CD4-positive, alpha-beta T cell treated with Interleukin-6 for 4 hours (primary cell): Measurements from ENCODE around the gene SUSD1.

Experiments used
- DNase-seq: peaks from one replicate; pipeline ENCODE4 v3.0.0-alpha.2; 2020; ENCODE audit warnings: mixed read lengths

The SUSD1 gene

GRCh38 chr9:112064871-112065270 lies 110.2 kb downstream of the SUSD1 start:
- DNase-seq: no peak

GRCh38 chr9:112063586-112063985 lies 111.5 kb downstream of the SUSD1 start:
- no peak for DNase-seq

GRCh38 chr9:112063151-112063550 lies 111.9 kb downstream of the SUSD1 start:
- DNase-seq: no peak

- DNase-seq: peak; percentile 39
Observed at GRCh38 chr9:112061152-112061740, 113.9 kb downstream of the SUSD1 start.

- DNase-seq: no peak
Observed at GRCh38 chr9:112059966-112060320, 115.2 kb downstream of the SUSD1 start.

GRCh38 chr9:112059145-112059965 lies 115.7 kb downstream of the SUSD1 start:
- no peak for DNase-seq

GRCh38 chr9:112056996-112057395 lies 118.1 kb downstream of the SUSD1 start:
- no peak for DNase-seq

GRCh38 chr9:112054916-112055315 lies 120.2 kb downstream of the SUSD1 start:
- DNase-seq: no peak

- DNase-seq: no peak
Observed at GRCh38 chr9:112051812-112052211, 123.3 kb downstream of the SUSD1 start.

- DNase-seq: no peak
Observed at GRCh38 chr9:112050544-112051475, 124.3 kb downstream of the SUSD1 start.

GRCh38 chr9:112049811-112050516 lies 125.1 kb downstream of the SUSD1 start:
- no peak for DNase-seq

GRCh38 chr9:112048924-112049691 lies 126.0 kb downstream of the SUSD1 start:
- DNase-seq: no peak

- DNase-seq: no peak
Observed at GRCh38 chr9:112047538-112048066, 127.5 kb downstream of the SUSD1 start.

GRCh38 chr9:112046181-112046580 lies 128.9 kb downstream of the SUSD1 start:
- no peak for DNase-seq

- no peak for DNase-seq
Observed at GRCh38 chr9:112044881-112045280, 130.2 kb downstream of the SUSD1 start.

- DNase-seq: no peak
Observed at GRCh38 chr9:112044186-112044585, 130.9 kb downstream of the SUSD1 start.

GRCh38 chr9:112043423-112043822 lies 131.7 kb downstream of the SUSD1 start:
- DNase-seq: no peak

- DNase-seq: no peak
Observed at GRCh38 chr9:112042769-112043168, 132.3 kb downstream of the SUSD1 start.

- no peak for DNase-seq
Observed at GRCh38 chr9:112042244-112042638, 132.9 kb downstream of the SUSD1 start.

- no peak for DNase-seq
Observed at GRCh38 chr9:112041536-112042243, 133.4 kb downstream of the SUSD1 start.

- DNase-seq: no peak
Observed at GRCh38 chr9:112041199-112041535, 133.9 kb downstream of the SUSD1 start.
